ENCODE results near the gene MOAP1. TPM values are rescaled to one million over a fixed set of nuclear protein-coding genes. Genes with fewer than 3 reads are reported as not detected.
A peak's percentile ranks its signal among the peaks of the same experiment; 100 is the strongest.

The MOAP1 gene
- total and polyA plus RNA-seq, 4 donors, result 22.3 to 48.6 (median 31.2) TPM

GRCh38 chr14:93135399-93135798 is 49.3 kb downstream of the MOAP1 start:
- ATAC-seq (ENCODE audit: insufficient read depth, low FRiP score) (no peak), DNase-seq (no peak)
- no peaks in the 10 kb centered on the region for H3K36me3 ChIP-seq (ENCODE audit: control insufficient read depth in 4 of 4, insufficient read depth in 4 of 4, low read length in 4 of 4)
- no peaks in the 10 kb centered on the region for H3K9me3 ChIP-seq (ENCODE audit: control insufficient read depth in 4 of 4, insufficient read depth in 3 of 4, low read length in 3 of 4)
- no peak overlapping the region for H3K27ac ChIP-seq (ENCODE audit: low read depth in 1 of 2, low read length in 1 of 2)
- no peak overlapping the region for H3K4me3 ChIP-seq
- 74 to 92% methylated on average over 5 of the region's 5 CpGs for WGBS, 2 donors
- H3K4me1 ChIP-seq (ENCODE audit: control insufficient read depth in 5 of 5, insufficient read depth in 5 of 5, low read length in 5 of 5), result peaks cover 0 to 2% (median 0%) of the 10 kb centered on the region in 5 donors
- no peaks in the 10 kb centered on the region for H3K27me3 ChIP-seq (ENCODE audit: control insufficient read depth in 3 of 3, insufficient read depth in 3 of 3, low read length in 2 of 3)
- TF ChIP-seq, protein P1, sequence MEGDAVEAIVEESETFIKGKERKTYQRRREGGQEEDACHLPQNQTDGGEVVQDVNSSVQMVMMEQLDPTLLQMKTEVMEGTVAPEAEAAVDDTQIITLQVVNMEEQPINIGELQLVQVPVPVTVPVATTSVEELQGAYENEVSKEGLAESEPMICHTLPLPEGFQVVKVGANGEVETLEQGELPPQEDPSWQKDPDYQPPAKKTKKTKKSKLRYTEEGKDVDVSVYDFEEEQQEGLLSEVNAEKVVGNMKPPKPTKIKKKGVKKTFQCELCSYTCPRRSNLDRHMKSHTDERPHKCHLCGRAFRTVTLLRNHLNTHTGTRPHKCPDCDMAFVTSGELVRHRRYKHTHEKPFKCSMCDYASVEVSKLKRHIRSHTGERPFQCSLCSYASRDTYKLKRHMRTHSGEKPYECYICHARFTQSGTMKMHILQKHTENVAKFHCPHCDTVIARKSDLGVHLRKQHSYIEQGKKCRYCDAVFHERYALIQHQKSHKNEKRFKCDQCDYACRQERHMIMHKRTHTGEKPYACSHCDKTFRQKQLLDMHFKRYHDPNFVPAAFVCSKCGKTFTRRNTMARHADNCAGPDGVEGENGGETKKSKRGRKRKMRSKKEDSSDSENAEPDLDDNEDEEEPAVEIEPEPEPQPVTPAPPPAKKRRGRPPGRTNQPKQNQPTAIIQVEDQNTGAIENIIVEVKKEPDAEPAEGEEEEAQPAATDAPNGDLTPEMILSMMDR (IDR thresholded peaks at IDR 0.05; ENCODE audit: control extremely low read depth, extremely low read depth), result no peak
- H3K9ac ChIP-seq (ENCODE audit: insufficient read depth in 1 of 2, low read length in 2 of 2), result no peak overlapping the region

GRCh38 chr14:93133464-93133863 is 51.2 kb downstream of the MOAP1 start:
- Histone ChIP-seq H3K9ac (ENCODE audit: insufficient read depth in 1 of 2, low read length in 2 of 2) (no peak overlapping the region), H3K36me3 (ENCODE audit: control insufficient read depth in 4 of 4, insufficient read depth in 4 of 4, low read length in 4 of 4) (no peaks in the 10 kb centered on the region), H3K27me3 (ENCODE audit: control insufficient read depth in 3 of 3, insufficient read depth in 3 of 3, low read length in 2 of 3) (no peaks in the 10 kb centered on the region), H3K27ac (ENCODE audit: low read depth in 1 of 2, low read length in 1 of 2) (no peak overlapping the region), H3K9me3 (ENCODE audit: control insufficient read depth in 4 of 4, insufficient read depth in 3 of 4, low read length in 3 of 4) (no peaks in the 10 kb centered on the region), H3K4me3 (no peak overlapping the region), H3K4me1 (ENCODE audit: control insufficient read depth in 5 of 5, insufficient read depth in 5 of 5, low read length in 5 of 5) (peaks cover 0 to 8% (median 4%) of the 10 kb centered on the region in 5 donors)
- DNase-seq, result peak; percentile 39 to 68 (median 44)
- ATAC-seq (ENCODE audit: insufficient read depth, low FRiP score), result peak; percentile 49
- WGBS, 2 donors, result 36 to 39% methylated on average over 8 of the region's 8 CpGs
- TF ChIP-seq, protein P1 (IDR thresholded peaks at IDR 0.05; ENCODE audit: control extremely low read depth, extremely low read depth), result no peak

DNA sequence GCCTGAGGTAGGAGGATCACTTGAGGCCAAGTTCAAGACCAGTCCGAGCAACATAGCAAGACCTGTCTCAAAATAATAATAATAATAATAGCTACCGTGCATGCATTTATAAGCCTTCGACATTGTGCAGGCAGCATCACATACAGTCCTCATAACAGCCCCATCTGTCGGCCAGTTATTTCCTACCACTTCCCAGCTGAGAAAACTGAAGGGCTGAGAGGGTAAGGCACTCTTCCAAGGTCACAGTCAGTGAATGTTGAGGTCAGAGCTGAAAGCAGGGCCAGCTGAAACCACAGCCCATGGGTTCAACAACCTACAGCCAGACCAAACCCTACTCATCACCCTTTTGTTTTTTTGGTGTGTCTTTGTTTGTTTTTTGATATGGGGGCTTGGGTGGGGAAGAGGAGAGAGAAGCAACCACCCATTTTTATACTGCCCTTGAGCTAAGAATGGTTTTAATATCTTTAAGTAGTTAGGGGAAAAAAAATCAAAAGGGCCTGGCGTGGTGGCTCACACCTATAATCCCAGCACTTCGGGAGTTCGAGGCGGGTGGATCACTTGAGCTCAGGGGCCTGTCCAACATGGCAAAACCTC is 52.1 kb downstream of the MOAP1 start:
- H3K9me3 ChIP-seq (ENCODE audit: control insufficient read depth in 4 of 4, insufficient read depth in 3 of 4, low read length in 3 of 4), result no peaks in the 10 kb centered on the region
- H3K4me3 ChIP-seq, result no peak overlapping the region
- DNase-seq (peak in 2 of 3 donors; percentile 16 to 35), ATAC-seq (ENCODE audit: insufficient read depth, low FRiP score) (peak; percentile 38)
- TF ChIP-seq, protein P1 (IDR thresholded peaks at IDR 0.05; ENCODE audit: control extremely low read depth, extremely low read depth), result peak; percentile 21
- H3K4me1 ChIP-seq (ENCODE audit: control insufficient read depth in 5 of 5, insufficient read depth in 5 of 5, low read length in 5 of 5), result peaks cover 0 to 8% (median 4%) of the 10 kb centered on the region in 5 donors
- H3K9ac ChIP-seq (ENCODE audit: insufficient read depth in 1 of 2, low read length in 2 of 2), result no peak overlapping the region
- H3K27me3 ChIP-seq (ENCODE audit: control insufficient read depth in 3 of 3, insufficient read depth in 3 of 3, low read length in 2 of 3), result no peaks in the 10 kb centered on the region
- WGBS, 2 donors, result 69 to 70% methylated on average over 8 of the region's 8 CpGs
- H3K27ac ChIP-seq (ENCODE audit: low read depth in 1 of 2, low read length in 1 of 2), result peak overlapping the region in 1 of 2 donors; percentile 33
- H3K36me3 ChIP-seq (ENCODE audit: control insufficient read depth in 4 of 4, insufficient read depth in 4 of 4, low read length in 4 of 4), result no peaks in the 10 kb centered on the region

Other genes starting within 250 kb of the MOAP1 start
- 10 to 100 TPM; 17.5 to 99.4 TPM for gene ITPK1, start 69.0 kb downstream of the MOAP1 start, total RNA-seq
- 10 to 100 TPM; 44.6 to 46.1 TPM for gene ITPK1, start 69.0 kb downstream of the MOAP1 start, polyA plus RNA-seq
- 10 to 100 TPM in 1 of 2 donors, 1 to 10 TPM in 1; 7.6 to 26.8 TPM for gene LYSET, start 420 bp upstream of the MOAP1 start, total RNA-seq
- gene LYSET, start 420 bp upstream of the MOAP1 start, polyA plus RNA-seq, result 10 to 100 TPM; 26.6 to 27.4 TPM
- 10 to 100 TPM; 20.7 to 22.8 TPM for gene GON7, start 22.2 kb upstream of the MOAP1 start, total RNA-seq
- 10 to 100 TPM; 20.7 to 24.3 TPM for gene GON7, start 22.2 kb upstream of the MOAP1 start, polyA plus RNA-seq
- gene UBR7, start 22.4 kb upstream of the MOAP1 start, total RNA-seq, result 10 to 100 TPM; 16.6 to 26.0 TPM
- gene UBR7, start 22.4 kb upstream of the MOAP1 start, polyA plus RNA-seq, result 10 to 100 TPM; 11.3 to 12.0 TPM
- gene BTBD7, start 148.1 kb upstream of the MOAP1 start, total RNA-seq, result 10 to 100 TPM; 29.2 to 47.7 TPM
- gene BTBD7, start 148.1 kb upstream of the MOAP1 start, polyA plus RNA-seq, result 1 to 10 TPM; 7.8 to 9.5 TPM
- not detected for gene COX8C, start 162.3 kb upstream of the MOAP1 start, total RNA-seq
- gene COX8C, start 162.3 kb upstream of the MOAP1 start, polyA plus RNA-seq, result not detected
- gene UNC79, start 246.0 kb upstream of the MOAP1 start, total RNA-seq, result under 1 TPM; 0.25 to 0.94 TPM
- gene UNC79, start 246.0 kb upstream of the MOAP1 start, polyA plus RNA-seq, result under 1 TPM; 0.03 to 0.04 TPM

Measured in lung (tissue), 12 donors.